Small intestine (tissue), 7 donors: ENCODE results near the gene CCDC144A. TPM values are rescaled to one million over a fixed set of nuclear protein-coding genes. Genes with fewer than 3 reads are reported as not detected.
"Not testable (repeated sequence)": the region's sequence is repeated elsewhere in the genome, so short reads cannot be mapped to it uniquely, and the experiment has no call there.

ENCODE experiments used
- DNase-seq, 2 donors: peaks; one replicate each; pipeline versions ENCODE4 v3.0.0 to v3.0.0-alpha.2; 2013
- FAIRE-seq: peaks from 2 replicates; lab custom pipeline; 2012; peaks lifted over from hg19 to GRCh38; lab: Jason Lieb, UNC
- H3K27ac ChIP-seq, 3 donors: one replicate each; pipeline ENCODE4 v1.5.1; 2013; ENCODE audit warnings: low read length in 2 of 3, mild to moderate bottlenecking in 2 of 3, control low read depth in 1 of 3, inconsistent platforms in 1 of 3, low read depth in 1 of 3, moderate library complexity in 1 of 3
- H3K27me3 ChIP-seq, 3 donors: one replicate each; pipeline ENCODE4 v1.6.1; 2013; ENCODE audit warnings: low read length in 3 of 3, inconsistent platforms in 1 of 3; ENCODE audit not compliant: control insufficient read depth in 3 of 3, insufficient read depth in 3 of 3
- H3K36me3 ChIP-seq, 3 donors: one replicate each; pipeline ENCODE4 v1.6.1; 2013; ENCODE audit warnings: low read length in 3 of 3, inconsistent platforms in 1 of 3, low read depth in 1 of 3, mild to moderate bottlenecking in 1 of 3, moderate library complexity in 1 of 3; ENCODE audit not compliant: control insufficient read depth in 3 of 3, insufficient read depth in 2 of 3
- H3K4me1 ChIP-seq, 3 donors: one replicate each; pipeline ENCODE4 v1.6.1; 2013; ENCODE audit warnings: low read length in 2 of 3, inconsistent platforms in 1 of 3, low read depth in 1 of 3, mild to moderate bottlenecking in 1 of 3, moderate library complexity in 1 of 3; ENCODE audit not compliant: control insufficient read depth in 3 of 3, insufficient read depth in 2 of 3
- H3K4me3 ChIP-seq, 3 donors: one replicate each; pipeline ENCODE4 v1.5.1; 2013; ENCODE audit warnings: low read length in 3 of 3, control low read depth in 1 of 3, inconsistent platforms in 1 of 3, low read depth in 1 of 3, mild to moderate bottlenecking in 1 of 3, moderate library complexity in 1 of 3
- H3K9me3 ChIP-seq, 2 donors: one replicate each; pipeline ENCODE4 v1.6.1; 2013; ENCODE audit warnings: low read depth in 1 of 2, low read length in 1 of 2; ENCODE audit not compliant: control insufficient read depth in 2 of 2, insufficient read depth in 1 of 2
- WGBS, 3 donors: extraction: QIAGEN DNeasy Blood & Tissue Kit; methylation state at CpG; one replicate each; pipeline ENCODE4 v1.1.7; 2013; 5-methylcytosine and 5-hydroxymethylcytosine counted together
- polyA plus RNA-seq, 4 donors: library from polyadenylated mRNA; stranded (reverse) in 3 of 4; unstranded in 1 of 4; fragments of 200-250 nt in 3 of 4; fragments of 120-200 nt in 1 of 4; gene quantifications; one replicate each; pipeline versions ENCODE4 v1.2.1 to v1.2.3, GENCODE V29; 2013
- donor health status: healthy with polysubstance abuse.
- donor health status: control.
- donor health status: control.
- donor health status: Bipolar disorder and iron deficiency.
- donor health status: healthy.

CCDC144A gene
- polyA plus RNA-seq, 4 donors, result 0.34 to 0.73 TPM; not detected in 2

GRCh38 chr17:16804851-16805250 lies 114.8 kb downstream of the CCDC144A start:
- not testable (repeated sequence) for H3K27ac ChIP-seq, DNase-seq, FAIRE-seq, H3K9me3 ChIP-seq, H3K27me3 ChIP-seq, H3K36me3 ChIP-seq, H3K4me1 ChIP-seq, H3K4me3 ChIP-seq
- WGBS, 3 donors, result 74 to 84% (median 77%) methylated on average over 5 of the region's 5 CpGs

- not testable (repeated sequence) for H3K27me3 ChIP-seq, DNase-seq, H3K9me3 ChIP-seq, FAIRE-seq, H3K4me1 ChIP-seq, H3K36me3 ChIP-seq, H3K4me3 ChIP-seq, H3K27ac ChIP-seq
- WGBS, 3 donors, result 91 to 93% (median 92%) methylated on average over 3 to 4 of the region's 4 CpGs
These were observed 116.6 kb downstream of the CCDC144A start for GRCh38 chr17:16806599-16806998.

GRCh38 chr17:16807620-16808019 lies 117.6 kb downstream of the CCDC144A start:
- not testable (repeated sequence) for H3K4me1 ChIP-seq, H3K9me3 ChIP-seq, H3K36me3 ChIP-seq, FAIRE-seq, DNase-seq, H3K27me3 ChIP-seq, H3K27ac ChIP-seq, H3K4me3 ChIP-seq
- WGBS, 3 donors, result 81 to 86% (median 83%) methylated on average over 5 to 8 of the region's 9 CpGs

- FAIRE-seq, H3K27me3 ChIP-seq, DNase-seq, H3K4me1 ChIP-seq, H3K27ac ChIP-seq, H3K36me3 ChIP-seq, H3K9me3 ChIP-seq, H3K4me3 ChIP-seq: not testable (repeated sequence)
- WGBS, 3 donors, result 87 to 90% (median 89%) methylated on average over 4 to 5 of the region's 5 CpGs
These were observed 120.2 kb downstream of the CCDC144A start for GRCh38 chr17:16810236-16810635.

GRCh38 chr17:16812126-16812525 lies 122.1 kb downstream of the CCDC144A start:
- H3K27me3 ChIP-seq, H3K9me3 ChIP-seq, H3K4me3 ChIP-seq, H3K4me1 ChIP-seq, H3K27ac ChIP-seq, H3K36me3 ChIP-seq, FAIRE-seq: not testable (repeated sequence)
- peak in 1 of 2 donors; percentile 34 for DNase-seq
- whole genome bisulfite sequencing, 3 donors, result 5 to 32% (median 23%) methylated on average over 5 to 7 of the region's 7 CpGs

- H3K36me3 ChIP-seq, result no peaks in the 10 kb centered on the region
- H3K4me1 ChIP-seq, result no peaks in the 10 kb centered on the region
- H3K4me3 ChIP-seq, result no peak overlapping the region
- peaks cover 0 to 2% (median 0%) of the 10 kb centered on the region in 3 donors for H3K27me3 ChIP-seq
- 77 to 91% (median 81%) methylated on average over 7 of the region's 7 CpGs for WGBS, 3 donors
- FAIRE-seq, result no peak
- no peak for DNase-seq
- no peaks in the 10 kb centered on the region for H3K9me3 ChIP-seq
- H3K27ac ChIP-seq, result no peak overlapping the region
These were observed 124.4 kb downstream of the CCDC144A start for GRCh38 chr17:16814439-16814838.

GRCh38 chr17:16817201-16817600 lies 127.2 kb downstream of the CCDC144A start:
- DNase-seq, result no peak
- 85 to 87% (median 86%) methylated on average over 7 of the region's 7 CpGs for WGBS, 3 donors
- Histone ChIP-seq H3K4me3 (no peak overlapping the region), H3K9me3 (no peaks in the 10 kb centered on the region), H3K36me3 (no peaks in the 10 kb centered on the region), H3K4me1 (no peaks in the 10 kb centered on the region), H3K27ac (no peak overlapping the region), H3K27me3 (peaks cover 0 to 2% (median 0%) of the 10 kb centered on the region in 3 donors)
- no peak for FAIRE-seq

- not testable (repeated sequence) for DNase-seq, H3K36me3 ChIP-seq, H3K27ac ChIP-seq, H3K4me3 ChIP-seq, H3K4me1 ChIP-seq, H3K9me3 ChIP-seq, H3K27me3 ChIP-seq, FAIRE-seq
- 86 to 89% (median 87%) methylated on average over 5 to 7 of the region's 7 CpGs for WGBS, 3 donors
These were observed 127.9 kb downstream of the CCDC144A start for GRCh38 chr17:16817940-16818339.

- DNase-seq (no peak), FAIRE-seq (no peak)
- H3K9me3 ChIP-seq, result no peaks in the 10 kb centered on the region
- no peak overlapping the region for H3K4me3 ChIP-seq
- WGBS, 3 donors, result 53 to 70% (median 63%) methylated on average over 5 of the region's 5 CpGs
- no peaks in the 10 kb centered on the region for H3K4me1 ChIP-seq
- H3K27ac ChIP-seq, result no peak overlapping the region
- H3K36me3 ChIP-seq, result no peaks in the 10 kb centered on the region
- H3K27me3 ChIP-seq, result peaks cover 0 to 2% (median 0%) of the 10 kb centered on the region in 3 donors
These were observed 128.3 kb downstream of the CCDC144A start for GRCh38 chr17:16818340-16818739.
